Activated CD8-positive, alpha-beta T cell treated with anti-CD3 and anti-CD28 coated beads for 36 hours (primary cell): Measurements from ENCODE around the gene MAPK1. TPM values are rescaled to one million over a fixed set of nuclear protein-coding genes. Genes with fewer than 3 reads are reported as not detected.
"Not testable (repeated sequence)": the region's sequence is repeated elsewhere in the genome, so short reads cannot be mapped to it uniquely, and the experiment has no call there.

ENCODE experiments used
- ATAC-seq: fragments of 200-7000 bp; cut with Tn5 transposase; one replicate; pipeline ENCODE4 v1.10.0; 2021; ENCODE audit warnings: mild to moderate bottlenecking, moderate library complexity
- CTCF ChIA-PET: fragments of 350-600 bp; sonication (Branson Sonifier 250); formaldehyde crosslinking; loops from one replicate; lab custom pipeline; 2021; ENCODE audit warnings: antibody characterized with exemption; lab: Charles Lee
- POLR2A ChIA-PET: fragments of 350-600 bp; sonication (Branson Sonifier 250); formaldehyde crosslinking; loops from one replicate; lab custom pipeline; 2021; ENCODE audit warnings: antibody characterized with exemption; lab: Charles Lee
- DNase-seq: peaks from one replicate; pipeline ENCODE4 v3.0.0-alpha.2; 2020
- H3K27ac Mint-ChIP-seq: one replicate; pipeline ENCODE4 v1.8.0; 2021; ENCODE audit warnings: mild to moderate bottlenecking, mixed read lengths
- H3K27me3 Mint-ChIP-seq: one replicate; pipeline ENCODE4 v1.8.0; 2021; ENCODE audit warnings: mixed read lengths
- H3K36me3 Mint-ChIP-seq: one replicate; pipeline ENCODE4 v1.8.0; 2021; ENCODE audit warnings: low read depth, mixed read lengths
- H3K4me1 Mint-ChIP-seq: one replicate; pipeline ENCODE4 v1.8.0; 2021; ENCODE audit warnings: low read depth, mixed read lengths
- H3K4me3 Mint-ChIP-seq: one replicate; pipeline ENCODE4 v1.8.0; 2021; ENCODE audit warnings: mild to moderate bottlenecking, moderate library complexity, mixed read lengths
- H3K9me3 Mint-ChIP-seq: one replicate; pipeline ENCODE4 v1.8.0; 2021; ENCODE audit warnings: mixed read lengths
- intact Hi-C: fragments of 100-400 bp; cut with micrococcal nuclease; formaldehyde crosslinking; loops from one replicate; pipeline ENCODE4 v1.10.0; 2022
- total RNA-seq, 2 experiments: library from RNA; stranded (reverse); gene quantifications; one replicate each; pipeline ENCODE4 v1.2.3, GENCODE V29; 2021
- TF ChIP-seq, protein P1 (sequence below): fragments of 200-600 bp; IDR thresholded peaks from one replicate; pipeline ENCODE4 v1.8.0; 2022; ENCODE audit warnings: antibody characterized with exemption, mild to moderate bottlenecking

MAPK1 gene
- total RNA-seq, 2 experiments from 2014 or later: 87.1 to 93.4 TPM

- DNase-seq (no peak), ATAC-seq (no peak)
- H3K27me3 Mint-ChIP-seq: no peaks in the 10 kb centered on the region
- TF ChIP-seq, protein P1, sequence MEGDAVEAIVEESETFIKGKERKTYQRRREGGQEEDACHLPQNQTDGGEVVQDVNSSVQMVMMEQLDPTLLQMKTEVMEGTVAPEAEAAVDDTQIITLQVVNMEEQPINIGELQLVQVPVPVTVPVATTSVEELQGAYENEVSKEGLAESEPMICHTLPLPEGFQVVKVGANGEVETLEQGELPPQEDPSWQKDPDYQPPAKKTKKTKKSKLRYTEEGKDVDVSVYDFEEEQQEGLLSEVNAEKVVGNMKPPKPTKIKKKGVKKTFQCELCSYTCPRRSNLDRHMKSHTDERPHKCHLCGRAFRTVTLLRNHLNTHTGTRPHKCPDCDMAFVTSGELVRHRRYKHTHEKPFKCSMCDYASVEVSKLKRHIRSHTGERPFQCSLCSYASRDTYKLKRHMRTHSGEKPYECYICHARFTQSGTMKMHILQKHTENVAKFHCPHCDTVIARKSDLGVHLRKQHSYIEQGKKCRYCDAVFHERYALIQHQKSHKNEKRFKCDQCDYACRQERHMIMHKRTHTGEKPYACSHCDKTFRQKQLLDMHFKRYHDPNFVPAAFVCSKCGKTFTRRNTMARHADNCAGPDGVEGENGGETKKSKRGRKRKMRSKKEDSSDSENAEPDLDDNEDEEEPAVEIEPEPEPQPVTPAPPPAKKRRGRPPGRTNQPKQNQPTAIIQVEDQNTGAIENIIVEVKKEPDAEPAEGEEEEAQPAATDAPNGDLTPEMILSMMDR: no peak
- ChIA-PET CTCF (interaction anchor here (1.0 to 1.9 kb wide), 2 partner anchors 114 to 128 kb away, joined by 4 read pairs; partner anchors contain the start of gene PPM1F), POLR2A (interaction anchor here (1.0 to 1.5 kb wide), 2 partner anchors 19 to 118 kb away, joined by 3 read pairs; no protein-coding TSS in a partner anchor)
- peaks cover under 1% of the 10 kb centered on the region for H3K36me3 Mint-ChIP-seq
- H3K4me3 Mint-ChIP-seq: no peak overlapping the region
- intact Hi-C loops: no loop called here
- H3K4me1 Mint-ChIP-seq: peaks cover 66% of the 10 kb centered on the region
- H3K9me3 Mint-ChIP-seq: no peaks in the 10 kb centered on the region
- H3K27ac Mint-ChIP-seq: no peak overlapping the region
Measured at GRCh38 chr22:21824445-21824912, 43.0 kb downstream of the MAPK1 start.

DNA sequence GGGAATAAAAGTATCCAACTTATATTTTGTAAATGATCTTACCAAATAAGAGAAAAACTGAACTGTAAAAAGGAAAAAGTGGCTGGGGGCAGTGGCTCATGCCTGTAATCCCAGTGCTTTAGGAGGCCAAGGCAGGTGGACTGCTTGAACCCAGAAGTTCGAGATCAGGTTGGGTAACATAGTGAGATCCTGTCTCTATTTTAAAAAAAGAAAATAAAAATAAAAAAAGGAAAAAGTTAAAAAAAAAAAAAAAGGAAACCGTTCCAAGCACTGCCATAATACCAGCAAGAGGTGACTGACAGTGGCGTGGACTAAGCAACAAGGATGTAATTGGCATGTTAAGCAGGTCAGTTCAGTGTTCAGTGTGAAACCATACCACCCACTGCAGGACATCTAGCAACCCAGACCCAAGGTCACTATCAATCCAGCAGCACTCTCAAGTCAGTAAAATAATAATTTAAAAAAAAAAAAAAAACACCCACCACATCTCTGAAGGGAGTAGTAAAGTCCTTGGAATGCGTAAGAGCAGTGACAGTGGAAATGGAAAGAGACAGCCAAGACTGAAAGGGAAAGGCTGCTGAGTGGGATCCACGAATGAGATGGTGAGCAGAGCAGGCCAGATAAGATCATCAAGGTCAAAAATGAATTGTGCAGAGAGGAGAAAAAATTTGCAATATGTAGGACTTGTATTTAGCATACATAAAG is 43.6 kb downstream of the MAPK1 start:
- no peak overlapping the region for H3K4me3 Mint-ChIP-seq
- peaks cover 66% of the 10 kb centered on the region for H3K4me1 Mint-ChIP-seq
- intact Hi-C loops: no loop called here
- H3K27me3 Mint-ChIP-seq: no peaks in the 10 kb centered on the region
- H3K27ac Mint-ChIP-seq: no peak overlapping the region
- ChIA-PET POLR2A (interaction anchor here (1.0 kb wide), 1 partner anchor 119 kb away, joined by 3 read pairs; no protein-coding TSS in a partner anchor), CTCF (interaction anchor here (1.4 to 1.9 kb wide), 2 partner anchors 42 to 129 kb away, joined by 3 to 4 read pairs; partner anchors contain the start of gene PPM1F)
- ATAC-seq: no peak
- TF ChIP-seq, protein P1: no peak
- H3K36me3 Mint-ChIP-seq: peaks cover 3% of the 10 kb centered on the region
- H3K9me3 Mint-ChIP-seq: no peaks in the 10 kb centered on the region
- DNase-seq: no peak

GRCh38 chr22:21819183-21819770 is 48.2 kb downstream of the MAPK1 start:
- Mint-ChIP-seq H3K27ac (peak overlapping the region; percentile 66), H3K27me3 (no peaks in the 10 kb centered on the region), H3K36me3 (peaks cover 6% of the 10 kb centered on the region), H3K4me3 (no peak overlapping the region), H3K4me1 (peaks cover 61% of the 10 kb centered on the region), H3K9me3 (no peaks in the 10 kb centered on the region)
- ChIA-PET CTCF (no interaction called here), POLR2A (interaction anchor here (0.6 to 1.2 kb wide), 2 partner anchors 37 to 42 kb away, joined by 3 read pairs; no protein-coding TSS in a partner anchor)
- ATAC-seq: no peak
- TF ChIP-seq, protein P1: no peak
- no peak for DNase-seq
- intact Hi-C loops: loop anchor here (10.0 kb wide), 2 partner anchors 46 to 54 kb away; partner anchors contain the start of gene MAPK1

GRCh38 chr22:21818487-21819182 is 48.8 kb downstream of the MAPK1 start:
- Mint-ChIP-seq H3K27me3 (no peaks in the 10 kb centered on the region), H3K36me3 (peaks cover 6% of the 10 kb centered on the region), H3K4me3 (no peak overlapping the region), H3K4me1 (peaks cover 61% of the 10 kb centered on the region), H3K9me3 (no peaks in the 10 kb centered on the region), H3K27ac (peak overlapping the region; percentile 17)
- TF ChIP-seq, protein P1: no peak
- intact Hi-C loops: loop anchor here (10.0 kb wide), 2 partner anchors 46 to 54 kb away; partner anchors contain the start of gene MAPK1
- CTCF ChIA-PET: no interaction called here
- POLR2A ChIA-PET: interaction anchor here (1.2 kb wide), 1 partner anchor 37 kb away, joined by 3 read pairs; no protein-coding TSS in a partner anchor
- ATAC-seq (no peak), DNase-seq (no peak)

GRCh38 chr22:21817497-21817853 is 50.0 kb downstream of the MAPK1 start:
- CTCF ChIA-PET: interaction anchor here (1.2 kb wide), 1 partner anchor 121 kb away, joined by 6 read pairs; no protein-coding TSS in a partner anchor
- not testable (repeated sequence) for H3K27me3 Mint-ChIP-seq, H3K36me3 Mint-ChIP-seq, DNase-seq, H3K4me3 Mint-ChIP-seq, H3K9me3 Mint-ChIP-seq
- POLR2A ChIA-PET: interaction anchor here (1.0 to 1.3 kb wide), 2 partner anchors 10 to 42 kb away, joined by 3 to 7 read pairs; no protein-coding TSS in a partner anchor
- Mint-ChIP-seq H3K27ac (peak overlapping the region; percentile 84), H3K4me1 (peaks cover 60% of the 10 kb centered on the region)
- ATAC-seq: peak; percentile 18
- intact Hi-C loops: loop anchor here (10.0 kb wide), 2 partner anchors 47 to 53 kb away; partner anchors contain the start of gene MAPK1
